Stimulated activated CD8-positive, alpha-beta memory T cell treated with anti-CD3 and anti-CD28 coated beads, Interleukin-15, amount 100 ng/mL, for 4 hours (primary cell): ENCODE data around the gene AKR1B1.

ENCODE experiments used
- DNase-seq, 2 donors: peaks; one replicate each; pipeline ENCODE4 v3.0.0-alpha.2; 2020; ENCODE audit warnings: low read depth in 2 of 2

Gene AKR1B1

GRCh38 chr7:134444198-134444960 is 14.5 kb downstream of the AKR1B1 start:
- no peak for DNase-seq

GRCh38 chr7:134443396-134444070 is 15.4 kb downstream of the AKR1B1 start:
- no peak for DNase-seq

GRCh38 chr7:134442441-134443220 is 16.3 kb downstream of the AKR1B1 start:
- no peak for DNase-seq

GRCh38 chr7:134441264-134441663 is 17.6 kb downstream of the AKR1B1 start:
- DNase-seq: no peak

- DNase-seq: no peak
Measured at GRCh38 chr7:134440476-134440875, 18.4 kb downstream of the AKR1B1 start.

GRCh38 chr7:134440067-134440466 is 18.8 kb downstream of the AKR1B1 start:
- no peak for DNase-seq

GRCh38 chr7:134438946-134439345 is 20.0 kb downstream of the AKR1B1 start:
- no peak for DNase-seq

GRCh38 chr7:134435161-134435920 is 23.6 kb downstream of the AKR1B1 start:
- DNase-seq: no peak

GRCh38 chr7:134434701-134435100 is 24.2 kb downstream of the AKR1B1 start:
- no peak for DNase-seq

- no peak for DNase-seq
Measured at GRCh38 chr7:134433430-134433829, 25.5 kb downstream of the AKR1B1 start.

- DNase-seq: peak; percentile 45
Measured at GRCh38 chr7:134432296-134433152, 26.4 kb downstream of the AKR1B1 start.

- DNase-seq: no peak
Measured at GRCh38 chr7:134431815-134432214, 27.1 kb downstream of the AKR1B1 start.

GRCh38 chr7:134429481-134429880 is 29.4 kb downstream of the AKR1B1 start:
- DNase-seq: no peak

GRCh38 chr7:134428942-134429341 is 30.0 kb downstream of the AKR1B1 start:
- DNase-seq: no peak

GRCh38 chr7:134427896-134428295 is 31.0 kb downstream of the AKR1B1 start:
- DNase-seq: no peak

- DNase-seq: no peak
Measured at GRCh38 chr7:134425777-134426176, 33.1 kb downstream of the AKR1B1 start.

GRCh38 chr7:134422638-134423037 is 36.3 kb downstream of the AKR1B1 start:
- no peak for DNase-seq

GRCh38 chr7:134422008-134422407 is 36.9 kb downstream of the AKR1B1 start:
- no peak for DNase-seq

- DNase-seq: no peak
Measured at GRCh38 chr7:134420424-134421125, 38.3 kb downstream of the AKR1B1 start.

- DNase-seq: no peak
Measured at GRCh38 chr7:134419875-134420274, 39.0 kb downstream of the AKR1B1 start.
